Lung (tissue), 12 donors: ENCODE results near the gene SPATS2L. TPM values are rescaled to one million over a fixed set of nuclear protein-coding genes. Genes with fewer than 3 reads are reported as not detected.

Experiments used
- ATAC-seq: fragments of 200-7000 bp; cut with Tn5 transposase; one replicate; pipeline ENCODE4 v1.9.1; 2020; ENCODE audit warnings: moderate number of reproducible peaks; ENCODE audit not compliant: insufficient read depth, low FRiP score
- DNase-seq, 3 donors: peaks; one replicate each; pipeline ENCODE4 v3.0.0-alpha.2; 2013 to 2017
- H3K27ac ChIP-seq, 2 donors: one replicate each; pipeline ENCODE4 v1.5.1; 2013; ENCODE audit warnings: mild to moderate bottlenecking in 2 of 2, moderate library complexity in 2 of 2, control low read depth in 1 of 2, inconsistent platforms in 1 of 2, low read depth in 1 of 2, low read length in 1 of 2
- H3K27me3 ChIP-seq, 3 donors: one replicate each; pipeline ENCODE4 v1.5.1; 2013; ENCODE audit warnings: low read length in 2 of 3; ENCODE audit not compliant: control insufficient read depth in 3 of 3, insufficient read depth in 3 of 3
- H3K36me3 ChIP-seq, 4 donors: one replicate each; pipeline ENCODE4 v1.5.1; 2013; ENCODE audit warnings: low read length in 4 of 4, mild to moderate bottlenecking in 1 of 4, moderate library complexity in 1 of 4; ENCODE audit not compliant: control insufficient read depth in 4 of 4, insufficient read depth in 4 of 4
- H3K4me1 ChIP-seq, 5 donors: one replicate each; pipeline ENCODE4 v1.5.1; 2013; ENCODE audit warnings: low read length in 5 of 5, mild to moderate bottlenecking in 2 of 5, moderate library complexity in 1 of 5; ENCODE audit not compliant: control insufficient read depth in 5 of 5, insufficient read depth in 5 of 5
- H3K4me3 ChIP-seq: one replicate; pipeline ENCODE4 v1.5.1; 2013; ENCODE audit warnings: mild to moderate bottlenecking, control low read depth, moderate library complexity
- H3K9ac ChIP-seq, 2 donors: one replicate each; pipeline ENCODE4 v1.5.1; 2013; ENCODE audit warnings: low read length in 2 of 2, control low read depth in 1 of 2; ENCODE audit not compliant: insufficient read depth in 1 of 2
- H3K9me3 ChIP-seq, 4 donors: one replicate each; pipeline ENCODE4 v1.5.1; 2013; ENCODE audit warnings: low read length in 3 of 4, mild to moderate bottlenecking in 1 of 4, moderate library complexity in 1 of 4; ENCODE audit not compliant: control insufficient read depth in 4 of 4, insufficient read depth in 3 of 4
- CTCF ChIP-seq: IDR thresholded peaks from 2 replicates; pipeline ENCODE4 v1.5.1; 2012; ENCODE audit warnings: mild to moderate bottlenecking; ENCODE audit errors: control extremely low read depth, extremely low read depth
- WGBS, 2 donors: extraction: QIAGEN DNeasy Blood & Tissue Kit; methylation state at CpG; one replicate each; pipeline ENCODE4 v1.1.7; 2013; 5-methylcytosine and 5-hydroxymethylcytosine counted together
- polyA plus RNA-seq, 2 donors: library from polyadenylated mRNA; stranded (reverse); fragments of 200-250 nt; gene quantifications; one replicate each; pipeline ENCODE4 v1.2.1, GENCODE V29; 2013
- total RNA-seq, 2 donors: library from RNA; depleted of rRNA in 1 of 2; stranded (reverse); fragments of >200 nt in 1 of 2; gene quantifications; one replicate each; pipeline ENCODE4 v1.2.1, GENCODE V29; 2014 to 2021
- donor health status: control.
- donor health status: control.
- donor health status: Bipolar disorder and iron deficiency.
- donor health status: healthy.
- donor health status: DM: yes; HTN: yes; CAD: no.

Gene SPATS2L
- total and polyA plus RNA-seq, 4 donors, result 30.5 to 96.8 (median 57.2) TPM

GRCh38 chr2:200314976-200315567 is 8.6 kb downstream of the SPATS2L start:
- no peak overlapping the region for H3K9ac ChIP-seq
- no peaks in the 10 kb centered on the region for H3K36me3 ChIP-seq
- no peak overlapping the region for H3K27ac ChIP-seq
- no peaks in the 10 kb centered on the region for H3K9me3 ChIP-seq
- H3K4me3 ChIP-seq, result no peak overlapping the region
- peaks cover 7 to 52% (median 15%) of the 10 kb centered on the region in 5 donors for H3K4me1 ChIP-seq
- ATAC-seq (no peak), DNase-seq (no peak)
- TF ChIP-seq CTCF, result no peak
- WGBS, 2 donors, result 93 to 94% methylated on average over 7 of the region's 7 CpGs
- no peaks in the 10 kb centered on the region for H3K27me3 ChIP-seq

- DNase-seq (no peak), ATAC-seq (no peak)
- Histone ChIP-seq H3K36me3 (no peaks in the 10 kb centered on the region), H3K9ac (no peak overlapping the region), H3K4me1 (peaks cover 5 to 38% (median 19%) of the 10 kb centered on the region in 5 donors), H3K4me3 (no peak overlapping the region), H3K27ac (no peak overlapping the region), H3K9me3 (no peaks in the 10 kb centered on the region), H3K27me3 (no peaks in the 10 kb centered on the region)
- 48 to 70% methylated on average over 3 of the region's 3 CpGs for WGBS, 2 donors
- TF ChIP-seq CTCF, result no peak
Measured at GRCh38 chr2:200317975-200318374, 11.5 kb downstream of the SPATS2L start.

- H3K27ac ChIP-seq, result peak overlapping the region in 1 of 2 donors; percentile 7
- H3K9me3 ChIP-seq, result no peaks in the 10 kb centered on the region
- peaks cover 5 to 33% (median 19%) of the 10 kb centered on the region in 5 donors for H3K4me1 ChIP-seq
- ATAC-seq, result no peak
- H3K9ac ChIP-seq, result no peak overlapping the region
- no peaks in the 10 kb centered on the region for H3K27me3 ChIP-seq
- TF ChIP-seq CTCF, result no peak
- WGBS, 2 donors, result 72 to 93% methylated on average over 10 of the region's 10 CpGs
- H3K4me3 ChIP-seq, result no peak overlapping the region
- no peaks in the 10 kb centered on the region for H3K36me3 ChIP-seq
- DNase-seq, result no peak
Measured at GRCh38 chr2:200318940-200319435, 12.5 kb downstream of the SPATS2L start.
